D721Med (cell line): ENCODE data around the gene CACNB2.

Experiments
- DNase-seq: peaks from one replicate; pipeline ENCODE4 v3.0.0; 2011; ENCODE audit warnings: low spot score; ENCODE audit not compliant: insufficient read length
- FAIRE-seq: peaks from 2 replicates; lab custom pipeline; 2011; peaks lifted over from hg19 to GRCh38; lab: Jason Lieb, UNC
- TF ChIP-seq, protein P1 (sequence below): IDR thresholded peaks from 2 replicates; pipeline ENCODE4 v1.5.1; 2012; ENCODE audit warnings: mild to moderate bottlenecking, control low read depth; ENCODE audit not compliant: insufficient read depth; ENCODE audit errors: missing control alignments

The CACNB2 gene

DNA sequence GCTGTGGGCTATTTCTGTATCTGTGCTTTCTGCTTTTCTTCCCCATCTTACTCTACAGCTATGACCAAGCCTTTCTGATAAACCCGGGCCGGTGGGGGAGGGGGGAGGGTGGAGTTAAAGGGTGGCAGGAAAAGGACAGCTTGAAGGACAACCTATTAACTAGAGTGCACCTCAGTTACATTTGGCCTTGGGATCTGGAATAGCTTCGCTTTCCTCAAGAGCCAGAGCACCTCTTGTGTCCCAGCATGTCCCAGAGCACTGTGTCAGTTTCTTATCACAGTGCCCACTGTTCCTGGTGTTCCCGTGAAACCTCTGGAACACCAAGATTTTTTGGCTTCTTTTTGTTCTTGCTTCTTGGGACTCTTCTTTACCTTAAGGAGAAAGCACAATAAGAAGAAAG is 350.5 kb downstream of the CACNB2 start:
- TF ChIP-seq, protein P1, sequence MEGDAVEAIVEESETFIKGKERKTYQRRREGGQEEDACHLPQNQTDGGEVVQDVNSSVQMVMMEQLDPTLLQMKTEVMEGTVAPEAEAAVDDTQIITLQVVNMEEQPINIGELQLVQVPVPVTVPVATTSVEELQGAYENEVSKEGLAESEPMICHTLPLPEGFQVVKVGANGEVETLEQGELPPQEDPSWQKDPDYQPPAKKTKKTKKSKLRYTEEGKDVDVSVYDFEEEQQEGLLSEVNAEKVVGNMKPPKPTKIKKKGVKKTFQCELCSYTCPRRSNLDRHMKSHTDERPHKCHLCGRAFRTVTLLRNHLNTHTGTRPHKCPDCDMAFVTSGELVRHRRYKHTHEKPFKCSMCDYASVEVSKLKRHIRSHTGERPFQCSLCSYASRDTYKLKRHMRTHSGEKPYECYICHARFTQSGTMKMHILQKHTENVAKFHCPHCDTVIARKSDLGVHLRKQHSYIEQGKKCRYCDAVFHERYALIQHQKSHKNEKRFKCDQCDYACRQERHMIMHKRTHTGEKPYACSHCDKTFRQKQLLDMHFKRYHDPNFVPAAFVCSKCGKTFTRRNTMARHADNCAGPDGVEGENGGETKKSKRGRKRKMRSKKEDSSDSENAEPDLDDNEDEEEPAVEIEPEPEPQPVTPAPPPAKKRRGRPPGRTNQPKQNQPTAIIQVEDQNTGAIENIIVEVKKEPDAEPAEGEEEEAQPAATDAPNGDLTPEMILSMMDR: no peak
- FAIRE-seq (no peak), DNase-seq (no peak)

DNA sequence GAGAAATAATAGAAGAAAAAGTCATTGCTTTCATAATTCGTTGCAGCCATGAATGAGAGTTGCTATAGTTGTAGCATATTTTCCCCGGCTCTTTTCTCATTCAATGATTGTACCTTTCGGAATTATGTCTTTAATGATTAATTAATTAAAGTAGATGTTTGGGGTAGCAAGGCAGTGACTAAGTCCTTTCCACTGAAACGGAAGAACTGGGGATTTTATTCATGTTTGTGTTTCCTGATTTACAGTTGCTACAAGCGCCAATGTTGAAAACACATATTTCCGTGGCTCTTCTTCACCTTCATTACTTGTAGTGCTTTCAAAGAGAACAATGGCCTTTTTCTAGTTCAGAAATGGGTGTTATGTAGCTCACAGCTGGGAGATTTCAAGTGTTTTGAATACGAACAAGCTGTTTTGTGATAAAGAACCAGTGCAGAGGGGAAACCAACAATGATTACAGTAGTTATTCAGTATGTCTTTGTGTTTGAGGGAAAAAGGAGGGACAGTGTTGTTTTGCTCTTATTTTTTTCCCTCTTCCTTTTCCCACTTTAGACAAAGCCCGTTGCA is 357.7 kb downstream of the CACNB2 start:
- TF ChIP-seq, protein P1: no peak
- FAIRE-seq: peak; percentile 51
- no peak for DNase-seq

DNA sequence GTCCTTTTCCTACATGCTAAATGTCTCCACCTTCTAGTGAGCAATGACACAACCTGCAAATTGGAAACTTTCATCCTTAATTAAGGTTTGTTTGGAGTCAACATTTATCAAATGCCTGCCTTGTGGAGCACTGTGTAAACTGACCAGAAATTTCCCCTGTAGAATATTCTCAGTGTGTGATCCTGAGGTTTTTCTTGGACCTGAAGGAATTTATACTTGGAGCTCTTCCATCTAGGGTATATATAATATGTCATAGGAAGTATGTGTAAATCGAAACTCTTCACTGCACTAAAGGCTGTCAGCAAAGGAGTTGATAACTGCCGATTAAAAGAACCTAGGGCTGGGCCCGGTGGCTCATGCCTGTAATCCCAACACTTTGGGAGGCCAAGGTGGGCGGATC is 358.8 kb downstream of the CACNB2 start:
- TF ChIP-seq, protein P1: no peak
- FAIRE-seq (no peak), DNase-seq (no peak)

DNA sequence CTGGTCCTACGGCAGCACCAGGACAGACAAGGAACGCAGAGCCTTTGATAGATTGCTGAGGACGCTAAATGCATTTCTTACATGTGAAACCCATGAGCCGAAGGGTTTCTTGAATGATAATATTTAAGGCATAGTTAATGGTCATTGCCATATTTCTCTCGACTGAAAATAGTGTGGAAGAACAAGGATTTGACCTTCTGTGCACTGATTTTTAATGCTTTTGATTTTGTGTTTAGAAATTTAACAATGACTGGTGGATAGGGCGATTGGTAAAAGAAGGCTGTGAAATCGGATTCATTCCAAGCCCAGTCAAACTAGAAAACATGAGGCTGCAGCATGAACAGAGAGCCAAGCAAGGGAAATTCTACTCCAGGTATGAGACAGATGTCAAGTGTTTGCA is 360.4 kb downstream of the CACNB2 start:
- FAIRE-seq (peak; percentile 95), DNase-seq (no peak)
- TF ChIP-seq, protein P1: no peak

DNA sequence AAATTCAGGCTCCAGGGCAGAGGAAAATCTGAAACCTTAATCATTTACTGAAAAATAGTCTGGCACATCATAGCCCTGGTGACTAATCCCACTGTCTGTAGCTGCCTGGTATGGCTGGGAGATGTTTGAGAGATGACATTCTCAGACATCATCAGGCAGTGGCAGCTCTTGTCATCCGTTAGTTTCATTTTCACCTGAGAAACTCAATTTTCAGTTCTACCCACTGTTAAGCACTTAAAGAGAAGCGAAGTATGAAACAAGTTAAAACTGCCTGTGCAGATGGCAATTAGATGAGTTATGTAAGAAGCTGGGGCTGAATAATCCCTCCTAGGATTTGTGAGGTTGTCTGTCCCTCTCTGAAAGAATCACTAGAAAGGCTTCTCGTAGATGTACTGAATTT is 361.0 kb downstream of the CACNB2 start:
- DNase-seq (no peak), FAIRE-seq (peak; percentile 90)
- TF ChIP-seq, protein P1: no peak

DNA sequence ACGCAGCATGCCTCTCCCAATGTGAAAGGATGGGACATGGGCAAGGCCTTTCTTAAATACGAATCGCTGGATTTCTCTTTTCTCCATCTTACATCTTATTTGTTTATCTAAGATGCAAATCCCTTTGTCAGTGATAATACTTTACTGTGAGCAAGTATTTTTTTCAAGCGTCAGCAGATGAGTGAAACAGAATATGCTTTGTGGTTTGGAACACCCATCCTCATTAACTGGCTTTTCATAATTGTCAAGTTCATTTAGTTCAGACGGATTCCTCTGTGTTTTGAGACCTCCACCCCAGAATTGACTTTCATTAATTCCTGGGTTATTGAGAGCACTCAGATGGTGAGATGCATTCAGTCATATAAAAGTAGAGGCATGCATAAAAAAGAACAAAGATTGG is 361.4 kb downstream of the CACNB2 start:
- FAIRE-seq (no peak), DNase-seq (no peak)
- TF ChIP-seq, protein P1: no peak

DNA sequence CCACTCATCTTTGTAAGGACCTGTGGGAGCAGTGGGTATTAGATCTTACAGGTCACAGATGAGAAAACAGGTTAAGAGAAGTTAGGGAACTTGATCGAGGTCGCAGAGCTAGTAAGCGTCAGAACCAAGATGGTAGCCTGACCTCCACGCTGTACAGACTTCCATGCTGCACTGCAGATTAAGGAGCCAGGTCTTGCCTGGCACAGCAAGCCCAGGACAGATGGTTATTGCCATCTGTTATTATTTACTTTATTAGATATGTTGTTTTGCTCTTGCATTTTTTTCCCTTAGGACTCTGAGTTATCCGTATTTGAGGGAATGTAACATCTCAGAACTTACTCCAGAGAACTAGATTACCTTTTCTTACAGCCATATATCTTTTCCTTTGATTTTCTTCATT is 363.9 kb downstream of the CACNB2 start:
- TF ChIP-seq, protein P1: no peak
- FAIRE-seq (peak; percentile 38), DNase-seq (no peak)
